HepG2 (cell line): ENCODE measurements around the gene MAML1. TPM values are rescaled to one million over a fixed set of nuclear protein-coding genes. Genes with fewer than 3 reads are reported as not detected.

ENCODE experiments used
- ATAC-seq: fragments of 200-7000 bp; cut with Tn5 transposase; 3 replicates; pipeline ENCODE4 v1.9.1; 2020; ENCODE audit warnings: mild to moderate bottlenecking, moderate library complexity
- BruUV-seq: library from RNA; stranded (reverse); fragments of 400-500 nt; replicated peaks from 2 replicates; lab custom pipeline; 2021; lab: Mats Ljungman, UMichigan
- CTCF ChIA-PET: fragments of 300-600 bp; formaldehyde crosslinking; extraction: SDS; loops from one replicate; lab custom pipeline; 2021; ENCODE audit warnings: low total read pairs, inconsistent platforms, low intra/inter-chr PET ratio; lab: Yijun Ruan, JAX
- POLR2A ChIA-PET: fragments of 350-600 bp; sonication (Branson Sonifier 250); formaldehyde crosslinking; loops from one replicate; lab custom pipeline; 2020; ENCODE audit warnings: antibody characterized with exemption, inconsistent platforms; lab: Yijun Ruan, JAX
- DNase-seq: peaks from one replicate; pipeline ENCODE4 v3.0.0-alpha.2; 2015; ENCODE audit warnings: low spot score
- FAIRE-seq: peaks from 3 replicates; lab custom pipeline; 2011; peaks lifted over from hg19 to GRCh38; lab: Jason Lieb, UNC
- H2AFZ ChIP-seq: one replicate; pipeline ENCODE4 v1.6.1; 2011; ENCODE audit warnings: low read length, inconsistent platforms
- H3K27ac ChIP-seq: fragments of 300-600 bp; 3 replicates; pipeline ENCODE4 v1.8.0; 2011; ENCODE audit warnings: mixed run types, mild to moderate bottlenecking, mixed read lengths, low read length, inconsistent platforms; ENCODE audit not compliant: insufficient read depth; ENCODE audit errors: extremely low read length
- H3K27me3 ChIP-seq, 2 experiments: fragments of 200-600 bp in 1 of 2; 2 replicates in 1 of 2; 3 replicates in 1 of 2; pipeline versions ENCODE4 v1.6.0 to v1.8.0; 2011; ENCODE audit warnings: low read length in 2 of 2, mild to moderate bottlenecking in 2 of 2, moderate library complexity in 2 of 2, inconsistent platforms in 1 of 2; ENCODE audit not compliant: insufficient read depth in 2 of 2, control insufficient read depth in 1 of 2
- H3K36me3 ChIP-seq, 2 experiments: fragments of 200-600 bp in 1 of 2; replicated peaks in 1 of 2; 2 replicates in 1 of 2; 3 replicates in 1 of 2; pipeline versions ENCODE4 v1.5.1 to v1.8.0; 2011; ENCODE audit warnings: low read length in 2 of 2, inconsistent platforms in 1 of 2; ENCODE audit not compliant: insufficient read depth in 2 of 2, control insufficient read depth in 1 of 2
- H3K4me1 ChIP-seq: 2 replicates; pipeline ENCODE4 v1.5.1; 2012; ENCODE audit warnings: low read length, inconsistent platforms; ENCODE audit not compliant: insufficient read depth
- H3K4me2 ChIP-seq: 2 replicates; pipeline ENCODE4 v1.6.0; 2011; ENCODE audit warnings: low read depth, low read length, inconsistent platforms
- H3K4me3 ChIP-seq, 3 experiments: fragments of 200-600 bp in 1 of 3; sonication (generic), shearing (Covaris generic) in 1 of 3; replicated peaks in 1 of 3; 2 replicates each; pipeline ENCODE4 v1.5.1; 2011 to 2016; ENCODE audit warnings: low read length in 3 of 3, inconsistent platforms in 2 of 3, low read depth in 2 of 3, mild to moderate bottlenecking in 2 of 3, control low read depth in 1 of 3, mixed read lengths in 1 of 3; ENCODE audit not compliant: insufficient read depth in 1 of 3
- H3K79me2 ChIP-seq: one replicate; pipeline ENCODE4 v1.6.1; 2011; ENCODE audit warnings: low read length, inconsistent platforms; ENCODE audit not compliant: insufficient read depth
- H3K9ac ChIP-seq: 2 replicates; pipeline ENCODE4 v1.6.0; 2011; ENCODE audit warnings: mild to moderate bottlenecking, low read depth, low read length, inconsistent platforms; ENCODE audit not compliant: insufficient read depth
- H3K9me3 ChIP-seq: 2 replicates; pipeline ENCODE4 v1.5.1; 2012; ENCODE audit warnings: mild to moderate bottlenecking, low read length
- H4K20me1 ChIP-seq: 2 replicates; pipeline ENCODE4 v1.6.0; 2011; ENCODE audit warnings: inconsistent platforms, mild to moderate bottlenecking, low read length, moderate library complexity; ENCODE audit not compliant: insufficient read depth
- CHD4 ChIP-seq: fragments of 200-600 bp; sonication (generic); IDR thresholded peaks from 2 replicates; pipeline ENCODE4 v1.7.0; 2017; ENCODE audit warnings: mild to moderate bottlenecking, low read length, borderline replicate concordance
- PAX8 ChIP-seq: sonication (generic); formaldehyde crosslinking; IDR thresholded peaks from 2 replicates; pipeline ENCODE4 v1.8.0; 2022; ENCODE audit warnings: mild to moderate bottlenecking, missing genetic modification reagents, borderline replicate concordance
- RBM22 ChIP-seq: fragments of 200-400 bp; formaldehyde crosslinking; optimal IDR thresholded peaks from 2 replicates; pipeline ENCODE3; 2017; ENCODE audit warnings: mild to moderate bottlenecking, low read length, moderate library complexity
- RFXAP ChIP-seq: sonication (generic); formaldehyde crosslinking; IDR thresholded peaks from 2 replicates; pipeline ENCODE4 v1.4.0; 2020; ENCODE audit warnings: missing genetic modification reagents, borderline replicate concordance
- ZFP1 ChIP-seq: IDR thresholded peaks from 2 replicates; pipeline ENCODE4 v1.6.1; 2016
- ZNF44 ChIP-seq: sonication (generic); formaldehyde crosslinking; IDR thresholded peaks from 2 replicates; pipeline ENCODE4 v1.5.1; 2020; ENCODE audit warnings: mild to moderate bottlenecking, missing genetic modification reagents
- ZNF530 ChIP-seq: sonication (generic); formaldehyde crosslinking; IDR thresholded peaks from 2 replicates; pipeline ENCODE4 v1.5.0; 2020; ENCODE audit warnings: low read depth, mild to moderate bottlenecking, missing genetic modification reagents
- WGBS: methylation state at CpG from one replicate; pipeline ENCODE4 v1.1.6; 2017; ENCODE audit warnings: low lambda C conversion rate; 5-methylcytosine and 5-hydroxymethylcytosine counted together
- in situ Hi-C: cut with HindIII; loops from 2 replicates; pipeline ENCODE4 v1.10.0; 2017; ENCODE audit warnings: low pct_unique_long_range_greater_than_20kb; ENCODE audit not compliant: extremely low pct_ligation_motif_present
- intact Hi-C: fragments of 100-400 bp; cut with micrococcal nuclease; formaldehyde crosslinking; loops from one replicate; pipeline ENCODE4 v1.10.0; 2022; ENCODE audit not compliant: unreplicated experiment
- polyA plus RNA-seq, 8 experiments: library from polyadenylated mRNA; depleted of rRNA in 3 of 8; stranded (reverse) in 7 of 8; unstranded in 1 of 8; fragments of >200 nt; fragmentation: Illumina TruSeq in 4 of 8; extraction: Trizol in 4 of 8; gene quantifications; 2 replicates each; pipeline versions ENCODE4 v1.2.1 to v1.2.3, GENCODE V29; 2011 to 2016; ENCODE audit warnings: low read depth in 4 of 8, missing spikeins in 1 of 8, mixed read lengths in 1 of 8; ENCODE audit not compliant: insufficient read depth in 1 of 8
- total RNA-seq, 5 experiments: library from RNA; depleted of rRNA; stranded (reverse); fragments of >200 nt; fragmentation: Illumina TruSeq; extraction: Trizol; gene quantifications; 2 replicates each; pipeline ENCODE4 v1.2.3, GENCODE V29; 2016; ENCODE audit warnings: low read depth in 1 of 5
- TF ChIP-seq, protein P1 (sequence below), 2 experiments: IDR thresholded peaks; 2 replicates each; pipeline ENCODE4 v1.6.1; 2011 to 2012; ENCODE audit warnings: low read length in 2 of 2, borderline replicate concordance in 1 of 2, low read depth in 1 of 2, mild to moderate bottlenecking in 1 of 2, moderate library complexity in 1 of 2
- TF ChIP-seq, protein P2 (sequence below): sonication (generic); formaldehyde crosslinking; IDR thresholded peaks from one replicate; pipeline ENCODE4 v1.5.1; 2020; ENCODE audit warnings: mild to moderate bottlenecking, missing genetic modification reagents; ENCODE audit errors: not compliant biosample characterization

Gene MAML1
- total and polyA plus RNA-seq, 2 of the 13 experiments (the other 11 are each of a cell fraction or from before 2014, with no cell fraction given): 10.0 to 10.8 TPM

GRCh38 chr5:179814090-179814489 is 81.5 kb downstream of the MAML1 start:
- in situ Hi-C loops: no loop called here
- H3K79me2 ChIP-seq: peaks cover 2% of the 10 kb centered on the region
- FAIRE-seq (no peak), DNase-seq (no peak), ATAC-seq (no peak)
- peaks cover 11 to 19% of the 10 kb centered on the region in 2 experiments; a peak in 4 of 5 replicates for H3K36me3 ChIP-seq
- no peak overlapping the region for H3K4me3 ChIP-seq
- CTCF ChIA-PET: no interaction called here
- POLR2A ChIA-PET: no interaction called here
- no peaks in the 10 kb centered on the region for H3K27me3 ChIP-seq
- H2AFZ ChIP-seq: no peak overlapping the region
- TSS peak; percentile 16 for BruUV-seq
- 87% methylated on average over 3 of the region's 3 CpGs for WGBS
- H3K27ac ChIP-seq: no peak overlapping the region
- H3K4me2 ChIP-seq: no peak overlapping the region
- no peaks in the 10 kb centered on the region for H4K20me1 ChIP-seq
- intact Hi-C loops: no loop called here
- no peaks in the 10 kb centered on the region for H3K9me3 ChIP-seq
- peaks cover 15% of the 10 kb centered on the region for H3K4me1 ChIP-seq
- no peak overlapping the region for H3K9ac ChIP-seq
- TF ChIP-seq, protein P1, sequence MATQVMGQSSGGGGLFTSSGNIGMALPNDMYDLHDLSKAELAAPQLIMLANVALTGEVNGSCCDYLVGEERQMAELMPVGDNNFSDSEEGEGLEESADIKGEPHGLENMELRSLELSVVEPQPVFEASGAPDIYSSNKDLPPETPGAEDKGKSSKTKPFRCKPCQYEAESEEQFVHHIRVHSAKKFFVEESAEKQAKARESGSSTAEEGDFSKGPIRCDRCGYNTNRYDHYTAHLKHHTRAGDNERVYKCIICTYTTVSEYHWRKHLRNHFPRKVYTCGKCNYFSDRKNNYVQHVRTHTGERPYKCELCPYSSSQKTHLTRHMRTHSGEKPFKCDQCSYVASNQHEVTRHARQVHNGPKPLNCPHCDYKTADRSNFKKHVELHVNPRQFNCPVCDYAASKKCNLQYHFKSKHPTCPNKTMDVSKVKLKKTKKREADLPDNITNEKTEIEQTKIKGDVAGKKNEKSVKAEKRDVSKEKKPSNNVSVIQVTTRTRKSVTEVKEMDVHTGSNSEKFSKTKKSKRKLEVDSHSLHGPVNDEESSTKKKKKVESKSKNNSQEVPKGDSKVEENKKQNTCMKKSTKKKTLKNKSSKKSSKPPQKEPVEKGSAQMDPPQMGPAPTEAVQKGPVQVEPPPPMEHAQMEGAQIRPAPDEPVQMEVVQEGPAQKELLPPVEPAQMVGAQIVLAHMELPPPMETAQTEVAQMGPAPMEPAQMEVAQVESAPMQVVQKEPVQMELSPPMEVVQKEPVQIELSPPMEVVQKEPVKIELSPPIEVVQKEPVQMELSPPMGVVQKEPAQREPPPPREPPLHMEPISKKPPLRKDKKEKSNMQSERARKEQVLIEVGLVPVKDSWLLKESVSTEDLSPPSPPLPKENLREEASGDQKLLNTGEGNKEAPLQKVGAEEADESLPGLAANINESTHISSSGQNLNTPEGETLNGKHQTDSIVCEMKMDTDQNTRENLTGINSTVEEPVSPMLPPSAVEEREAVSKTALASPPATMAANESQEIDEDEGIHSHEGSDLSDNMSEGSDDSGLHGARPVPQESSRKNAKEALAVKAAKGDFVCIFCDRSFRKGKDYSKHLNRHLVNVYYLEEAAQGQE (IDR thresholded peaks at IDR 0.05; ENCODE audit: borderline replicate concordance in 1 of 2, low read depth in 1 of 2, low read length in 2 of 2): no peak
- TF ChIP-seq RFXAP (no peak), CHD4 (no peak), RBM22 (no peak), ZNF530 (CRISPR knock-in tag) (no peak), ZFP1 (CRISPR knock-in tag) (no peak), ZNF44 (CRISPR knock-in tag) (no peak), PAX8 (CRISPR knock-in tag) (no peak)
- TF ChIP-seq, protein P2, sequence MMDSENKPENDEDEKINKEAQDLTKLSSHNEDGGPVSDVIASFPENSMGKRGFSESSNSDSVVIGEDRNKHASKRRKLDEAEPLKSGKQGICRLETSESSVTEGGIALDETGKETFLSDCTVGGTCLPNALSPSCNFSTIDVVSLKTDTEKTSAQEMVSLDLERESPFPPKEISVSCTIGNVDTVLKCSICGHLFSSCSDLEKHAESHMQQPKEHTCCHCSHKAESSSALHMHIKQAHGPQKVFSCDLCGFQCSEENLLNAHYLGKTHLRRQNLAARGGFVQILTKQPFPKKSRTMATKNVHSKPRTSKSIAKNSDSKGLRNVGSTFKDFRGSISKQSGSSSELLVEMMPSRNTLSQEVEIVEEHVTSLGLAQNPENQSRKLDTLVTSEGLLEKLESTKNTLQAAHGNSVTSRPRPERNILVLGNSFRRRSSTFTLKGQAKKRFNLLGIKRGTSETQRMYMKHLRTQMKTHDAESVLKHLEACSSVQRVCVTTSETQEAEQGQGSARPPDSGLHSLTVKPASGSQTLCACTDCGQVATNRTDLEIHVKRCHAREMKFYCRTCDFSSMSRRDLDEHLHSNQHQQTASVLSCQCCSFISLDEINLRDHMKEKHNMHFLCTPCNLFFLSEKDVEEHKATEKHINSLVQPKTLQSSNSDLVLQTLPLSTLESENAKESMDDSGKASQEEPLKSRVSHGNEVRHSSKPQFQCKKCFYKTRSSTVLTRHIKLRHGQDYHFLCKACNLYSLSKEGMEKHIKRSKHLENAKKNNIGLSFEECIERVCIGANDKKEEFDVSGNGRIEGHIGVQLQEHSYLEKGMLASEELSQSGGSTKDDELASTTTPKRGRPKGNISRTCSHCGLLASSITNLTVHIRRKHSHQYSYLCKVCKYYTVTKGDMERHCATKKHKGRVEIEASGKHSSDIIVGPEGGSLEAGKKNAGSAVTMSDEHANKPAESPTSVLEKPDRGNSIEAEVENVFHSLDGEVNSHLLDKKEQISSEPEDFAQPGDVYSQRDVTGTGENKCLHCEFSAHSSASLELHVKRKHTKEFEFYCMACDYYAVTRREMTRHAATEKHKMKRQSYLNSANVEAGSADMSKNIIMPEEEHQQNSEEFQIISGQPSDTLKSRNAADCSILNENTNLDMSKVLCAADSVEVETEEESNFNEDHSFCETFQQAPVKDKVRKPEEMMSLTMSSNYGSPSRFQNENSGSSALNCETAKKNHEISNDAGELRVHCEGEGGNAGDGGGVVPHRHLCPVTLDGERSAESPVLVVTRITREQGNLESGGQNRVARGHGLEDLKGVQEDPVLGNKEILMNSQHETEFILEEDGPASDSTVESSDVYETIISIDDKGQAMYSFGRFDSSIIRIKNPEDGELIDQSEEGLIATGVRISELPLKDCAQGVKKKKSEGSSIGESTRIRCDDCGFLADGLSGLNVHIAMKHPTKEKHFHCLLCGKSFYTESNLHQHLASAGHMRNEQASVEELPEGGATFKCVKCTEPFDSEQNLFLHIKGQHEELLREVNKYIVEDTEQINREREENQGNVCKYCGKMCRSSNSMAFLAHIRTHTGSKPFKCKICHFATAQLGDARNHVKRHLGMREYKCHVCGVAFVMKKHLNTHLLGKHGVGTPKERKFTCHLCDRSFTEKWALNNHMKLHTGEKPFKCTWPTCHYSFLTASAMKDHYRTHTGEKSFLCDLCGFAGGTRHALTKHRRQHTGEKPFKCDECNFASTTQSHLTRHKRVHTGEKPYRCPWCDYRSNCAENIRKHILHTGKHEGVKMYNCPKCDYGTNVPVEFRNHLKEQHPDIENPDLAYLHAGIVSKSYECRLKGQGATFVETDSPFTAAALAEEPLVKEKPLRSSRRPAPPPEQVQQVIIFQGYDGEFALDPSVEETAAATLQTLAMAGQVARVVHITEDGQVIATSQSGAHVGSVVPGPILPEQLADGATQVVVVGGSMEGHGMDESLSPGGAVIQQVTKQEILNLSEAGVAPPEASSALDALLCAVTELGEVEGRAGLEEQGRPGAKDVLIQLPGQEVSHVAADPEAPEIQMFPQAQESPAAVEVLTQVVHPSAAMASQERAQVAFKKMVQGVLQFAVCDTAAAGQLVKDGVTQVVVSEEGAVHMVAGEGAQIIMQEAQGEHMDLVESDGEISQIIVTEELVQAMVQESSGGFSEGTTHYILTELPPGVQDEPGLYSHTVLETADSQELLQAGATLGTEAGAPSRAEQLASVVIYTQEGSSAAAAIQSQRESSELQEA (CRISPR knock-in tag): no peak
